ENCODE data around the gene AADACL4. TPM values are rescaled to one million over a fixed set of nuclear protein-coding genes. Genes with fewer than 3 reads are reported as not detected.

AADACL4 gene
- total and polyA plus RNA-seq, 2 experiments from 2014 or later: not detected

DNA sequence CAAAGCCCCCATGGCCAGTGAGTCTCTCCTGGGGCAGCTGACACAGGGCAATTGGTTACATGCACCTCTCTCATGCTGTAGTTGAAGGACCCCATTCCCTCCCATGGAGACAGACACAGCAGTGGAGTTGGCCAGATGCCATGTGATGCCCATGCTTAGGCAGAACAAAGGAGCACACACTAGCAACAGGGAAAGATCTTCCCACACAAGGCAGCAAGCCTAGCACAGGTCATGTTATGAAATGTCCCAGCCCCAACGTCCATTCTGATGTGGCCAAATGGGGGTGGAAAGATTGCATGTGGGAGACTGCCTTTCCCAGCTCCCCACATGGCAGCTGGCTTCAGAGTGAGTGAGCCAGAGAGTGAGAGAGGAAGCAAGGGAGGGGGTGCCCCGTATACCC, 34.5 kb downstream of the AADACL4 start:
- no peaks in the 10 kb centered on the region for H3K27me3 ChIP-seq (ENCODE audit: insufficient read depth)
- ATAC-seq: no peak
- H3K27ac Mint-ChIP-seq: no peak overlapping the region
- no peak overlapping the region for H3K4me2 ChIP-seq
- peaks cover 10% of the 10 kb centered on the region; the same call in 2 of the 3 replicates for H3K9me3 Mint-ChIP-seq
- H3K36me3 ChIP-seq (ENCODE audit: insufficient read depth): no peaks in the 10 kb centered on the region
- H3F3A ChIP-seq (replicated peaks; ENCODE audit: low read depth): no peaks in the 10 kb centered on the region
- H4K20me1 ChIP-seq (replicated peaks; ENCODE audit: insufficient read depth): no peaks in the 10 kb centered on the region
- H3K27me3 Mint-ChIP-seq (ENCODE audit: insufficient read depth, low read depth, poor library complexity): no peaks in the 10 kb centered on the region
- H3K27ac ChIP-seq (ENCODE audit: low read depth): no peak overlapping the region
- no peaks in the 10 kb centered on the region for H3K4me1 ChIP-seq (ENCODE audit: insufficient read depth)
- H3K36me3 Mint-ChIP-seq (ENCODE audit: low read depth): no peaks in the 10 kb centered on the region
- no peak for TF ChIP-seq CREB1 (CRISPR knock-in tag; IDR thresholded peaks at IDR 0.05; ENCODE audit: low read depth)
- TF ChIP-seq, protein P1, sequence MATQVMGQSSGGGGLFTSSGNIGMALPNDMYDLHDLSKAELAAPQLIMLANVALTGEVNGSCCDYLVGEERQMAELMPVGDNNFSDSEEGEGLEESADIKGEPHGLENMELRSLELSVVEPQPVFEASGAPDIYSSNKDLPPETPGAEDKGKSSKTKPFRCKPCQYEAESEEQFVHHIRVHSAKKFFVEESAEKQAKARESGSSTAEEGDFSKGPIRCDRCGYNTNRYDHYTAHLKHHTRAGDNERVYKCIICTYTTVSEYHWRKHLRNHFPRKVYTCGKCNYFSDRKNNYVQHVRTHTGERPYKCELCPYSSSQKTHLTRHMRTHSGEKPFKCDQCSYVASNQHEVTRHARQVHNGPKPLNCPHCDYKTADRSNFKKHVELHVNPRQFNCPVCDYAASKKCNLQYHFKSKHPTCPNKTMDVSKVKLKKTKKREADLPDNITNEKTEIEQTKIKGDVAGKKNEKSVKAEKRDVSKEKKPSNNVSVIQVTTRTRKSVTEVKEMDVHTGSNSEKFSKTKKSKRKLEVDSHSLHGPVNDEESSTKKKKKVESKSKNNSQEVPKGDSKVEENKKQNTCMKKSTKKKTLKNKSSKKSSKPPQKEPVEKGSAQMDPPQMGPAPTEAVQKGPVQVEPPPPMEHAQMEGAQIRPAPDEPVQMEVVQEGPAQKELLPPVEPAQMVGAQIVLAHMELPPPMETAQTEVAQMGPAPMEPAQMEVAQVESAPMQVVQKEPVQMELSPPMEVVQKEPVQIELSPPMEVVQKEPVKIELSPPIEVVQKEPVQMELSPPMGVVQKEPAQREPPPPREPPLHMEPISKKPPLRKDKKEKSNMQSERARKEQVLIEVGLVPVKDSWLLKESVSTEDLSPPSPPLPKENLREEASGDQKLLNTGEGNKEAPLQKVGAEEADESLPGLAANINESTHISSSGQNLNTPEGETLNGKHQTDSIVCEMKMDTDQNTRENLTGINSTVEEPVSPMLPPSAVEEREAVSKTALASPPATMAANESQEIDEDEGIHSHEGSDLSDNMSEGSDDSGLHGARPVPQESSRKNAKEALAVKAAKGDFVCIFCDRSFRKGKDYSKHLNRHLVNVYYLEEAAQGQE (IDR thresholded peaks at IDR 0.05; ENCODE audit: unreplicated experiment): no peak
- no peak for TF ChIP-seq JUNB (IDR thresholded peaks at IDR 0.05; ENCODE audit: unreplicated experiment)
- no peak for TF ChIP-seq CTCF (conservative IDR thresholded peaks at IDR 0.05; ENCODE audit: low read depth in 2 of 2)
- no peak for TF ChIP-seq NANOG (IDR thresholded peaks at IDR 0.05; ENCODE audit: borderline replicate concordance)
- TF ChIP-seq, protein P2, sequence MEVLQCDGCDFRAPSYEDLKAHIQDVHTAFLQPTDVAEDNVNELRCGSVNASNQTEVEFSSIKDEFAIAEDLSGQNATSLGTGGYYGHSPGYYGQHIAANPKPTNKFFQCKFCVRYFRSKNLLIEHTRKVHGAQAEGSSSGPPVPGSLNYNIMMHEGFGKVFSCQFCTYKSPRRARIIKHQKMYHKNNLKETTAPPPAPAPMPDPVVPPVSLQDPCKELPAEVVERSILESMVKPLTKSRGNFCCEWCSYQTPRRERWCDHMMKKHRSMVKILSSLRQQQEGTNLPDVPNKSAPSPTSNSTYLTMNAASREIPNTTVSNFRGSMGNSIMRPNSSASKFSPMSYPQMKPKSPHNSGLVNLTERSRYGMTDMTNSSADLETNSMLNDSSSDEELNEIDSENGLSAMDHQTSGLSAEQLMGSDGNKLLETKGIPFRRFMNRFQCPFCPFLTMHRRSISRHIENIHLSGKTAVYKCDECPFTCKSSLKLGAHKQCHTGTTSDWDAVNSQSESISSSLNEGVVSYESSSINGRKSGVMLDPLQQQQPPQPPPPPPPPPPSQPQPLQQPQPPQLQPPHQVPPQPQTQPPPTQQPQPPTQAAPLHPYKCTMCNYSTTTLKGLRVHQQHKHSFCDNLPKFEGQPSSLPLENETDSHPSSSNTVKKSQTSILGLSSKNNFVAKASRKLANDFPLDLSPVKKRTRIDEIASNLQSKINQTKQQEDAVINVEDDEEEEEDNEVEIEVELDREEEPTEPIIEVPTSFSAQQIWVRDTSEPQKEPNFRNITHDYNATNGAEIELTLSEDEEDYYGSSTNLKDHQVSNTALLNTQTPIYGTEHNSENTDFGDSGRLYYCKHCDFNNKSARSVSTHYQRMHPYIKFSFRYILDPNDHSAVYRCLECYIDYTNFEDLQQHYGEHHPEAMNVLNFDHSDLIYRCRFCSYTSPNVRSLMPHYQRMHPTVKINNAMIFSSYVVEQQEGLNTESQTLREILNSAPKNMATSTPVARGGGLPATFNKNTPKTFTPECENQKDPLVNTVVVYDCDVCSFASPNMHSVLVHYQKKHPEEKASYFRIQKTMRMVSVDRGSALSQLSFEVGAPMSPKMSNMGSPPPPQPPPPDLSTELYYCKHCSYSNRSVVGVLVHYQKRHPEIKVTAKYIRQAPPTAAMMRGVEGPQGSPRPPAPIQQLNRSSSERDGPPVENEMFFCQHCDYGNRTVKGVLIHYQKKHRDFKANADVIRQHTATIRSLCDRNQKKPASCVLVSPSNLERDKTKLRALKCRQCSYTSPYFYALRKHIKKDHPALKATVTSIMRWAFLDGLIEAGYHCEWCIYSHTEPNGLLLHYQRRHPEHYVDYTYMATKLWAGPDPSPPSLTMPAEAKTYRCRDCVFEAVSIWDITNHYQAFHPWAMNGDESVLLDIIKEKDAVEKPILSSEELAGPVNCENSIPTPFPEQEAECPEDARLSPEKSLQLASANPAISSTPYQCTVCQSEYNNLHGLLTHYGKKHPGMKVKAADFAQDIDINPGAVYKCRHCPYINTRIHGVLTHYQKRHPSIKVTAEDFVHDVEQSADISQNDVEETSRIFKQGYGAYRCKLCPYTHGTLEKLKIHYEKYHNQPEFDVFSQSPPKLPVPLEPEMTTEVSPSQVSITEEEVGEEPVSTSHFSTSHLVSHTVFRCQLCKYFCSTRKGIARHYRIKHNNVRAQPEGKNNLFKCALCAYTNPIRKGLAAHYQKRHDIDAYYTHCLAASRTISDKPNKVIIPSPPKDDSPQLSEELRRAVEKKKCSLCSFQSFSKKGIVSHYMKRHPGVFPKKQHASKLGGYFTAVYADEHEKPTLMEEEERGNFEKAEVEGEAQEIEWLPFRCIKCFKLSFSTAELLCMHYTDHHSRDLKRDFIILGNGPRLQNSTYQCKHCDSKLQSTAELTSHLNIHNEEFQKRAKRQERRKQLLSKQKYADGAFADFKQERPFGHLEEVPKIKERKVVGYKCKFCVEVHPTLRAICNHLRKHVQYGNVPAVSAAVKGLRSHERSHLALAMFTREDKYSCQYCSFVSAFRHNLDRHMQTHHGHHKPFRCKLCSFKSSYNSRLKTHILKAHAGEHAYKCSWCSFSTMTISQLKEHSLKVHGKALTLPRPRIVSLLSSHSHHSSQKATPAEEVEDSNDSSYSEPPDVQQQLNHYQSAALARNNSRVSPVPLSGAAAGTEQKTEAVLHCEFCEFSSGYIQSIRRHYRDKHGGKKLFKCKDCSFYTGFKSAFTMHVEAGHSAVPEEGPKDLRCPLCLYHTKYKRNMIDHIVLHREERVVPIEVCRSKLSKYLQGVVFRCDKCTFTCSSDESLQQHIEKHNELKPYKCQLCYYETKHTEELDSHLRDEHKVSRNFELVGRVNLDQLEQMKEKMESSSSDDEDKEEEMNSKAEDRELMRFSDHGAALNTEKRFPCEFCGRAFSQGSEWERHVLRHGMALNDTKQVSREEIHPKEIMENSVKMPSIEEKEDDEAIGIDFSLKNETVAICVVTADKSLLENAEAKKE (CRISPR knock-in tag; IDR thresholded peaks at IDR 0.05): no peak
- TF ChIP-seq POLR2AphosphoS5 (IDR thresholded peaks at IDR 0.05; ENCODE audit: low read depth): no peak
- TF ChIP-seq ZNF331 (CRISPR knock-in tag; IDR thresholded peaks at IDR 0.05; ENCODE audit: low read depth): no peak
- TF ChIP-seq ETS1 (IDR thresholded peaks at IDR 0.05): no peak
- TF ChIP-seq EZH2 (IDR thresholded peaks at IDR 0.05; ENCODE audit: low read depth, unreplicated experiment): no peak
- no peak for TF ChIP-seq EZH2phosphoT487 (IDR thresholded peaks at IDR 0.05; ENCODE audit: unreplicated experiment)
- no peak for TF ChIP-seq ZNF114 (CRISPR knock-in tag; IDR thresholded peaks at IDR 0.05)
- no peak for TF ChIP-seq STAT1 (IDR thresholded peaks at IDR 0.05; ENCODE audit: unreplicated experiment)
- no peak overlapping the region for H2AFZ ChIP-seq
- H3K4me3 Mint-ChIP-seq: no peak overlapping the region
- H3K9me2 ChIP-seq (ENCODE audit: insufficient read depth): no peaks in the 10 kb centered on the region
- H3K4me1 Mint-ChIP-seq: no peaks in the 10 kb centered on the region
- no peak overlapping the region for H3K4me3 ChIP-seq
- H3K79me2 ChIP-seq (replicated peaks; ENCODE audit: insufficient read depth): no peaks in the 10 kb centered on the region
- DNase-seq (ENCODE audit: low spot score): no peak

All from GM23338 (cell line).